SK-N-MC (cell line): ENCODE data around the gene LCOR.

Experiments
- EZH2 ChIP-seq: fragments of 200-600 bp; sonication (generic); IDR thresholded peaks from one replicate; pipeline ENCODE4 v1.6.1; 2017; ENCODE audit warnings: antibody characterized with exemption
- FOXP2 ChIP-seq: optimal IDR thresholded peaks from 2 replicates; pipeline ENCODE3; 2011; ENCODE audit warnings: mild to moderate bottlenecking, moderate library complexity; ENCODE audit not compliant: insufficient read depth; ENCODE audit errors: extremely low read length, control extremely low read depth
- POLR2AphosphoS5 ChIP-seq: IDR thresholded peaks from 2 replicates; pipeline ENCODE4 v1.6.1; 2012; ENCODE audit warnings: mild to moderate bottlenecking, low read depth, low read length, borderline replicate concordance

DNA sequence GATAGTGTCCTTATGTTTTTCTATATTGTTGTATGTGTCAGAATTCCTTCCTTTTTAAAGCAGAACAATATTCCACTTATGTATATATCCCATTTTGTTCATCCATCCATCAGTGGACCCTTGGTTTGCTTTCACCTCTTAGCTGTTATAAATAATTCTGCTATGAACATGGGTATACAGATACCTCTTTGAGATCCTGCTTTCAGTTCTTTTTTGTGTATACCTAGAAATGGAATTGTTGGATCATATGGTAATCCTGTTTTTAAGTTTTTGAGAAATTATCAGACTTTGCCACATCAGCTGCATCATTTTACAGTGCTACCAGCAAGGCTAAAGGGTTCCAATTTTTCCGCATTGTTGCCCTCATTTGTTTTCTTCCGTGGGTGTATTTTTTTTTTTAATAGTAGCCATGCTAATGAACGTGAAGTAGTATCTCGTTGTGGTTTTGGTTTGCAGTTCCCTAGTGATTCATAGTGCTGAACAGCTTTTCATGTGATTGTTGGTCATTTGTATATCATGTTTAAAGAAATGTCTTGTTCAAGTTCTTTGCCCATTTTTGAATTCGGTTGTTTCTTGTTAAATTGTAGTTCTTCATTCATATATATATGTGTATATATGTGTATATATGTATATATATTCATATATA lies 87.8 kb downstream of the LCOR start:
- TF ChIP-seq POLR2AphosphoS5 (no peak), EZH2 (no peak), FOXP2 (no peak)
